K562 (cell line): ENCODE results near the gene DBP. TPM values are rescaled to one million over a fixed set of nuclear protein-coding genes. Genes with fewer than 3 reads are reported as not detected.

Experiments used
- ADNP ChIP-seq: fragments of 200-800 bp; sonication (Bioruptor generic); IDR thresholded peaks from 2 replicates; pipeline ENCODE4 v1.6.1; 2016; ENCODE audit warnings: missing genetic modification characterization, missing compliant biosample characterization
- C11orf30 ChIP-seq: fragments of 450-650 bp; IDR thresholded peaks from 2 replicates; pipeline ENCODE4 v1.6.1; 2016; ENCODE audit warnings: low read depth, mild to moderate bottlenecking
- CXXC5 ChIP-seq: fragments of 250-450 bp; sonication (Bioruptor Pico); IDR thresholded peaks from 2 replicates; pipeline ENCODE4 v1.8.0; 2022; ENCODE audit warnings: inconsistent platforms, mild to moderate bottlenecking, moderate library complexity
- HNRNPK ChIP-seq: fragments of 200-400 bp; formaldehyde crosslinking; IDR thresholded peaks from one replicate; pipeline ENCODE4 v1.6.1; 2018; ENCODE audit warnings: mild to moderate bottlenecking, low read depth, low read length; ENCODE audit not compliant: poor library complexity, severe bottlenecking
- RAD21 ChIP-seq, 2 experiments: fragments of 250-450 bp in 1 of 2; fragments of 450-650 bp in 1 of 2; sonication (Bioruptor Pico) in 1 of 2; formaldehyde crosslinking in 1 of 2; IDR thresholded peaks in 1 of 2; conservative IDR thresholded peaks in 1 of 2; 2 replicates each; pipeline versions ENCODE4 v1.4.0 to v1.8.0; 2020 to 2022; ENCODE audit warnings: mild to moderate bottlenecking in 2 of 2, moderate library complexity in 1 of 2
- RBBP5 ChIP-seq: fragments of 200-600 bp; sonication (generic); IDR thresholded peaks from 2 replicates; pipeline ENCODE4 v1.6.1; 2012; ENCODE audit warnings: borderline replicate concordance, mild to moderate bottlenecking, low read length, control low read depth, inconsistent platforms; ENCODE audit not compliant: insufficient read depth, poor library complexity, severe bottlenecking
- RBM34 ChIP-seq: fragments of 200-400 bp; formaldehyde crosslinking; IDR thresholded peaks from 2 replicates; pipeline ENCODE4 v1.6.1; 2018; ENCODE audit warnings: low read length, borderline replicate concordance; ENCODE audit not compliant: insufficient read depth
- SIN3A ChIP-seq, 2 experiments: fragments of 150-350 bp in 1 of 2; IDR thresholded peaks; 2 replicates each; pipeline ENCODE4 v1.6.1; 2011 to 2016; ENCODE audit warnings: borderline replicate concordance in 2 of 2, low read depth in 2 of 2, low read length in 2 of 2, mild to moderate bottlenecking in 2 of 2, moderate library complexity in 2 of 2; ENCODE audit not compliant: control insufficient read depth in 1 of 2
- SMARCA5 ChIP-seq: fragments of 450-650 bp; IDR thresholded peaks from 2 replicates; pipeline ENCODE4 v1.6.1; 2016
- TFAP4 ChIP-seq: sonication (generic); formaldehyde crosslinking; IDR thresholded peaks from 2 replicates; pipeline ENCODE4 v1.8.0; 2022; ENCODE audit warnings: missing genetic modification reagents, mild to moderate bottlenecking, moderate library complexity, borderline replicate concordance
- ZBTB40 ChIP-seq, 2 experiments: fragments of 450-650 bp in 1 of 2; sonication (generic) in 1 of 2; formaldehyde crosslinking in 1 of 2; IDR thresholded peaks; 2 replicates each; pipeline versions ENCODE4 v1.7.1 to v1.9.0; 2016 to 2022; ENCODE audit warnings: inconsistent platforms in 1 of 2, mild to moderate bottlenecking in 1 of 2, missing genetic modification reagents in 1 of 2
- ZBTB7A ChIP-seq: IDR thresholded peaks from 2 replicates; pipeline ENCODE4 v1.6.1; 2011; ENCODE audit warnings: low read depth, mild to moderate bottlenecking, low read length, moderate library complexity, borderline replicate concordance; ENCODE audit not compliant: control insufficient read depth
- ZNF3 ChIP-seq: fragments of 250-450 bp; sonication (Bioruptor Pico); IDR thresholded peaks from 2 replicates; pipeline ENCODE4 v1.5.0; 2021; ENCODE audit warnings: mild to moderate bottlenecking, moderate library complexity
- ZNF316 ChIP-seq: fragments of 450-650 bp; IDR thresholded peaks from 2 replicates; pipeline ENCODE4 v1.6.1; 2016
- ZNF785 ChIP-seq: fragments of 250-450 bp; sonication (Bioruptor Pico); IDR thresholded peaks from 2 replicates; pipeline ENCODE4 v1.4.0; 2020; ENCODE audit warnings: mild to moderate bottlenecking
- polyA plus RNA-seq, 8 experiments: library from polyadenylated mRNA; depleted of rRNA in 4 of 8; stranded (reverse) in 5 of 8; unstranded in 3 of 8; fragments of >200 nt; fragmentation: Nextera tagmentation in 2 of 8; fragmentation: Illumina TruSeq in 1 of 8; extraction: Ambion mirVana in 2 of 8; extraction: Trizol in 1 of 8; gene quantifications; 2 replicates each; pipeline versions ENCODE4 v1.2.1 to v1.2.3, GENCODE V29; 2011 to 2014; ENCODE audit warnings: inconsistent platforms in 1 of 8, missing spikeins in 1 of 8
- total RNA-seq, 7 experiments: library from RNA; depleted of rRNA in 6 of 7; stranded (reverse); fragments of >200 nt in 6 of 7; fragmentation: Illumina TruSeq in 2 of 7; extraction: Trizol in 2 of 7; gene quantifications; 2 replicates each; pipeline versions ENCODE4 v1.2.1 to v1.2.3, GENCODE V29; 2011 to 2021; ENCODE audit warnings: low replicate concordance in 1 of 7

The DBP gene
- total and polyA plus RNA-seq, 9 of the 15 experiments (the other 6 are each of a cell fraction or from before 2014, with no cell fraction given), result 0.25 to 5.5 (median 1.8) TPM

GRCh38 chr19:48588670-48589401 is 48.3 kb downstream of the DBP start (continued):
- TF ChIP-seq SIN3A (IDR thresholded peaks at IDR 0.05; ENCODE audit: borderline replicate concordance in 2 of 2, control insufficient read depth in 1 of 2, low read depth in 2 of 2, low read length in 2 of 2) (no peak), ZNF316 (peak; percentile 67), C11orf30 (peak; percentile 59; the same call in 1 of the 2 replicates), ZBTB7A (peak; percentile 98), HNRNPK (peak; percentile 24), ZBTB40 (IDR thresholded peaks at IDR 0.05) (peak; percentile 64), ZBTB40 (CRISPR knock-in tag; IDR thresholded peaks at IDR 0.05) (no peak), ADNP (tag) (peak; percentile 98), ZNF785 (CRISPR knock-in tag) (no peak), TFAP4 (CRISPR knock-in tag) (peak; percentile 83), SMARCA5 (peak; percentile 100), RBBP5 (no peak), ZNF3 (CRISPR knock-in tag) (no peak), RAD21 (CRISPR knock-in tag; conservative IDR thresholded peaks at IDR 0.05 in 1 of 2, IDR thresholded peaks at IDR 0.05 in 1 of 2) (peak; percentile 60 to 77), RBM34 (no peak), CXXC5 (peak; percentile 58; the same call in 1 of the 2 replicates)
